Adrenal gland (tissue), 12 donors: ENCODE results near the gene FASTK. TPM values are rescaled to one million over a fixed set of nuclear protein-coding genes. Genes with fewer than 3 reads are reported as not detected.

Source experiments
- DNase-seq, 7 donors: peaks; one replicate each; pipeline ENCODE4 v3.0.0-alpha.2; 2019 to 2020
- H3K27ac ChIP-seq, 5 donors: fragments of 200-600 bp; sonication (generic) in 4 of 5; 1 replicate in 3 of 5; 2 replicates in 2 of 5; pipeline versions ENCODE4 v1.5.1 to v1.8.0; 2016 to 2020; ENCODE audit warnings: mild to moderate bottlenecking in 1 of 5
- H3K27me3 ChIP-seq: fragments of 200-600 bp; 2 replicates; pipeline ENCODE4 v1.8.0; 2021
- H3K36me3 ChIP-seq, 2 donors: fragments of 200-600 bp; replicated peaks in 1 of 2; 1 replicate in 1 of 2; 2 replicates in 1 of 2; pipeline versions ENCODE4 v1.5.1 to v1.8.0; 2018 to 2022
- H3K4me1 ChIP-seq, 2 donors: fragments of 200-600 bp; replicated peaks in 1 of 2; 1 replicate in 1 of 2; 2 replicates in 1 of 2; pipeline versions ENCODE4 v1.5.1 to v1.8.0; 2018 to 2021
- H3K4me3 ChIP-seq, 4 donors: fragments of 200-600 bp; sonication (generic) in 3 of 4; one replicate each; pipeline ENCODE4 v1.5.1; 2016 to 2018
- H3K9me3 ChIP-seq, 3 donors: fragments of 200-600 bp; sonication (generic) in 1 of 3; replicated peaks in 1 of 3; 1 replicate in 2 of 3; 2 replicates in 1 of 3; pipeline versions ENCODE4 v1.5.1 to v1.8.0; 2016 to 2021
- POLR2A ChIP-seq, 2 donors: fragments of 450-650 bp; IDR thresholded peaks; one replicate each; pipeline ENCODE4 v1.6.1; 2017; ENCODE audit warnings: antibody characterized with exemption in 2 of 2, mild to moderate bottlenecking in 2 of 2, moderate library complexity in 1 of 2
- WGBS, 4 donors: extraction: QIAGEN DNeasy Blood & Tissue Kit in 2 of 4; methylation state at CpG; one replicate each; pipeline versions ENCODE4 v1.1.5 to v1.1.7; 2013 to 2017; 5-methylcytosine and 5-hydroxymethylcytosine counted together
- intact Hi-C, 2 donors: fragments of 100-400 bp; cut with DNase I; formaldehyde crosslinking; loops; one replicate each; pipeline versions ENCODE4 v1.14.1 to v1.15.0; 2022 to 2023
- polyA plus RNA-seq, 3 donors: library from polyadenylated mRNA; stranded (reverse); fragments of 200-250 nt in 2 of 3; fragments of 350-450 nt in 1 of 3; fragmentation: Illumina TruSeq in 1 of 3; extraction: RNeasy Lipid Tissue Mini Kit (QIAGEN cat#74804) in 1 of 3; gene quantifications; one replicate each; pipeline ENCODE4 v1.2.3, GENCODE V29; 2013 to 2014
- total RNA-seq, 9 donors: library from RNA; depleted of rRNA in 4 of 9; stranded (reverse); fragments of >200 nt in 4 of 9; fragments of 120-200 nt in 1 of 9; fragmentation: NEBNext Ultra II Directional in 1 of 9; extraction: Animal tissue kit (Norgen Biotek cat#: 25700) in 1 of 9; gene quantifications; one replicate each; pipeline versions ENCODE4 v1.1.0 to v1.2.4, GENCODE V29; 2013 to 2023
- TF ChIP-seq, protein P1 (sequence below), 6 experiments: fragments of 450-650 bp in 4 of 6; fragments of 200-600 bp in 2 of 6; sonication (generic) in 1 of 6; IDR thresholded peaks; 1 replicate in 5 of 6; 2 replicates in 1 of 6; pipeline versions ENCODE4 v1.5.1 to v1.8.0; 2016 to 2021; ENCODE audit warnings: antibody characterized with exemption in 6 of 6, mild to moderate bottlenecking in 2 of 6, moderate library complexity in 1 of 6
- donor health status: healthy with polysubstance abuse.
- donor health status: Bipolar disorder and iron deficiency.
- donor health status: DM: yes; HTN: yes; CAD: no.
- donor health status: DM: no; HTN: no; CAD: no.
- donor health status: DM: no; HTN: no; CAD: no.
- donor health status: DM: yes; HTN: yes; CAD: no.

Gene FASTK
- total and polyA plus RNA-seq, 12 donors: 21.4 to 516 (median 85.8) TPM

DNA sequence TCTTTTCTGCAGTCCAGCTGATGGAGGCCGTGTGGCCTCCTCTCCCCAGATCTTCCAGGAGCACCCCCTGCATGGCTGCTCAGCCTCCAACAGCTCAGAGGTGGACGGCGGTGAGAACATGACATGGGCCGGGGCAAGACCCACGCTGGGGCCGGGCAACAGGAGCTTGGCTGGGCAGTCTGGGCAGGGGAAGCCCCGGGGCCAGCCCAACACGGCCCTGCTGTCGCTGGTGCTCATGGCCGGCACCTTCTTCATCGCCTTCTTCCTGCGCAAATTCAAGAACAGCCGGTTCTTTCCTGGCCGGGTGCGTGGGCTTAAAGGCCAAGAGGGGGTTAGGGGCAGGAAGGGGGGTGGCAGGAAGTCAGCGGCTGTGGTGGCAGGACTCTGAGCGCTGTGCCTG, 6.6 kb downstream of the FASTK start:
- Histone ChIP-seq H3K27ac (no peak overlapping the region), H3K9me3 (no peaks in the 10 kb centered on the region), H3K27me3 (no peaks in the 10 kb centered on the region), H3K4me1 (peaks cover 0 to 16% of the 10 kb centered on the region in 2 donors), H3K4me3 (no peak overlapping the region), H3K36me3 (peaks cover 0 to 66% of the 10 kb centered on the region in 2 donors)
- no peak for DNase-seq
- 90 to 93% (median 91%) methylated on average over 2 to 17 of the region's 17 CpGs for WGBS, 4 donors
- intact Hi-C loops: no loop called here
- no peak for TF ChIP-seq POLR2A (IDR thresholded peaks at IDR 0.05)

DNA sequence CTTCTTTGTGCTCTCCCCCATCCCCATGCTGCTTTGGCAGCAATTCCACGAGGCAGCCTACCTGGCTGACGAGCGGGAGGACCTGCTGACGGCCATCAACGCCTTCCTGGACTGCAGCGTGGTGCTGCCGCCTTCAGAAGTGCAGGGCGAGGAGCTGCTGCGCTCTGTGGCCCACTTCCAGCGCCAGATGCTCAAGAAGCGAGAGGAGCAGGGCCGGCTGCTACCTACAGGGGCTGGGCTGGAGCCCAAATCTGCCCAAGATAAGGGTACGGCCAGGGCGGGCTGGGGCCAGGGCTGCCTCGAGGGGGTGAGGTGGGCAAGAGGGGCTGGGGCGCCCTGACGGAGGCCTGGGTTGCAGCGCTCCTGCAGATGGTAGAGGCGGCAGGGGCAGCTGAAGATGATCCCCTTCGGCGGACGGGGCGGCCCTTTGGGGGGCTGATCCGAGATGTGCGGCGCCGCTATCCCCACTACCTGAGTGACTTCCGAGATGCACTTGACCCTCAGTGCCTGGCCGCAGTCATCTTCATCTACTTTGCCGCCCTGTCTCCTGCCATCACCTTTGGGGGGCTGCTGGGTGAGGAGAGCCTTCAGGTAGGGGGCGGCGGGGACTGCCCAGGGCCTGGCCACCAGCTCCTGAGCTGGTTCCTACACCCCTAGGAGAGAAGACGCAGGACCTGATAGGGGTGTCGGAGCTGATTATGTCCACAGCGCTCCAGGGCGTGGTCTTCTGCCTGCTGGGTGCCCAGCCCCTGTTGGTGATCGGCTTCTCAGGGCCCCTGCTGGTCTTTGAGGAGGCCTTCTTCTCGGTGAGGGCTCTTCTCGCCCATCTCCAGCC, 9.4 kb downstream of the FASTK start:
- Histone ChIP-seq H3K36me3 (peaks cover 0 to 93% of the 10 kb centered on the region in 2 donors), H3K27ac (no peak overlapping the region), H3K27me3 (no peaks in the 10 kb centered on the region), H3K9me3 (no peaks in the 10 kb centered on the region), H3K4me3 (no peak overlapping the region), H3K4me1 (no peaks in the 10 kb centered on the region)
- DNase-seq: no peak
- no peak for TF ChIP-seq POLR2A (IDR thresholded peaks at IDR 0.05)
- TF ChIP-seq, protein P1, sequence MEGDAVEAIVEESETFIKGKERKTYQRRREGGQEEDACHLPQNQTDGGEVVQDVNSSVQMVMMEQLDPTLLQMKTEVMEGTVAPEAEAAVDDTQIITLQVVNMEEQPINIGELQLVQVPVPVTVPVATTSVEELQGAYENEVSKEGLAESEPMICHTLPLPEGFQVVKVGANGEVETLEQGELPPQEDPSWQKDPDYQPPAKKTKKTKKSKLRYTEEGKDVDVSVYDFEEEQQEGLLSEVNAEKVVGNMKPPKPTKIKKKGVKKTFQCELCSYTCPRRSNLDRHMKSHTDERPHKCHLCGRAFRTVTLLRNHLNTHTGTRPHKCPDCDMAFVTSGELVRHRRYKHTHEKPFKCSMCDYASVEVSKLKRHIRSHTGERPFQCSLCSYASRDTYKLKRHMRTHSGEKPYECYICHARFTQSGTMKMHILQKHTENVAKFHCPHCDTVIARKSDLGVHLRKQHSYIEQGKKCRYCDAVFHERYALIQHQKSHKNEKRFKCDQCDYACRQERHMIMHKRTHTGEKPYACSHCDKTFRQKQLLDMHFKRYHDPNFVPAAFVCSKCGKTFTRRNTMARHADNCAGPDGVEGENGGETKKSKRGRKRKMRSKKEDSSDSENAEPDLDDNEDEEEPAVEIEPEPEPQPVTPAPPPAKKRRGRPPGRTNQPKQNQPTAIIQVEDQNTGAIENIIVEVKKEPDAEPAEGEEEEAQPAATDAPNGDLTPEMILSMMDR (IDR thresholded peaks at IDR 0.05): no peak
- intact Hi-C loops: no loop called here
- WGBS, 4 donors: 92 to 97% (median 95%) methylated on average over 20 to 39 of the region's 39 CpGs

DNA sequence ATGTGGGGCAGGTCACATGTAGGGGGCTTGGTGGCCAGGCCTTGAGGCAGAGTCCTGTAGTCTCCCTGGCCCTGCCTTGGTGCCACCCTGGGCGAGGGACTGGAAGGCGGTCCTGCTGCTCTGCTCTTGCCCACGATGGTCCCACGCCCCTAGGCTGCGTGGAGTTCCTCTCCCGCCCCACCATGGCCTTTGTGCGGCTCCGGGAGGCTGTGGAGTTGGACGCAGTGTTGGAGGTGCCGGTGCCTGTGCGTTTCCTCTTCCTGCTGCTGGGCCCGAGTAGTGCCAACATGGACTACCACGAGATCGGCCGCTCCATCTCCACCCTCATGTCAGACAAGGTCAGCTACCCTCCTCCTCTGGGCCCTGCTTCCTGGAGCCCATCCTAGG, 10.0 kb downstream of the FASTK start:
- intact Hi-C loops: no loop called here
- Histone ChIP-seq H3K4me1 (no peaks in the 10 kb centered on the region), H3K4me3 (no peak overlapping the region), H3K27me3 (no peaks in the 10 kb centered on the region), H3K36me3 (peaks cover 0 to 100% of the 10 kb centered on the region in 2 donors), H3K9me3 (no peaks in the 10 kb centered on the region), H3K27ac (no peak overlapping the region)
- no peak for TF ChIP-seq POLR2A (IDR thresholded peaks at IDR 0.05)
- TF ChIP-seq, protein P1 (IDR thresholded peaks at IDR 0.05): no peak
- WGBS, 4 donors: 87 to 94% (median 89%) methylated on average over 3 to 15 of the region's 15 CpGs
- no peak for DNase-seq

DNA sequence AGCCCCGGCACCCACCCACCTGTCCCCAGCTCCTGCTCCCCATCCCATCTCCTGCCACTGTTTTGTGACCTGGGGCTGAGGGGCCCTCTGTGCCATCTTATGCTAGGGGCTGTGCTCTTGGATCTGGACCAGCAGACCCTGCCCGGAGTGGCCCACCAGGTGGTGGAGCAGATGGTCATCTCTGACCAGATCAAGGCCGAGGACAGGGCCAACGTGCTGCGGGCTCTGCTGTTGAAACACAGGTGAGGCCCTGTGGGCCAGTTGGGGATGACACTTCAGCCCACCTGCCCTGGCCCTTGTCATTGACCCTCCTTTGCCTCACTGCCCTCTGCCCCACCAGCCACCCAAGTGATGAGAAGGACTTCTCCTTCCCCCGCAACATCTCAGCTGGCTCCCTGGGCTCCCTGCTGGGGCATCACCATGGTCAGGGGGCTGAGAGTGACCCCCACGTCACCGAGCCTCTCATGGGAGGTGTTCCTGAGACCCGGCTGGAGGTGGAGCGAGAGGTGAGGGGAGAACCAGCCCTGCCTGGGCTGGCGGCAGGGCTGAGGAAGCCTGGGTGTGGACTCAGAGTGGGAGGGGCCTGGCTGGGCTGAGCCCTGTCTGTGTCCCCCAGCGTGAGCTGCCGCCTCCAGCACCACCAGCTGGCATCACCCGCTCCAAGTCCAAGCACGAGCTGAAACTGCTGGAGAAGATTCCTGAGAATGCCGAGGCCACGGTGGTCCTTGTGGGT, 10.6 kb downstream of the FASTK start:
- Histone ChIP-seq H3K4me3 (no peak overlapping the region), H3K4me1 (no peaks in the 10 kb centered on the region), H3K27ac (no peak overlapping the region), H3K27me3 (no peaks in the 10 kb centered on the region), H3K36me3 (peaks cover 0 to 100% of the 10 kb centered on the region in 2 donors), H3K9me3 (no peaks in the 10 kb centered on the region)
- DNase-seq: no peak
- WGBS, 4 donors: 89 to 94% (median 92%) methylated on average over 3 to 17 of the region's 17 CpGs
- intact Hi-C loops: no loop called here
- TF ChIP-seq, protein P1 (IDR thresholded peaks at IDR 0.05): no peak
- no peak for TF ChIP-seq POLR2A (IDR thresholded peaks at IDR 0.05)
